Fibroblast of lung (primary cell): ENCODE measurements around the gene SBNO2. TPM values are rescaled to one million over a fixed set of nuclear protein-coding genes. Genes with fewer than 3 reads are reported as not detected.

ENCODE experiments used
- DNase-seq, 2 donors: peaks; one replicate each; pipeline versions ENCODE4 v3.0.0 to v3.0.0-alpha.2; 2010; ENCODE audit warnings: low read depth in 2 of 2
- H2AFZ ChIP-seq: 2 replicates; pipeline ENCODE4 v1.5.1; 2012; ENCODE audit warnings: low read length, control low read depth, inconsistent platforms
- H3K27ac ChIP-seq: 2 replicates; pipeline ENCODE4 v1.5.1; 2011; ENCODE audit warnings: low read length, control low read depth; ENCODE audit not compliant: insufficient read depth
- H3K27me3 ChIP-seq: 2 replicates; pipeline ENCODE4 v1.5.1; 2011; ENCODE audit warnings: mild to moderate bottlenecking, low read length; ENCODE audit not compliant: control insufficient read depth, insufficient read depth
- H3K36me3 ChIP-seq: 2 replicates; pipeline ENCODE4 v1.5.1; 2011; ENCODE audit warnings: low read length; ENCODE audit not compliant: control insufficient read depth, insufficient read depth
- H3K4me1 ChIP-seq: 2 replicates; pipeline ENCODE4 v1.5.1; 2011; ENCODE audit warnings: low read length; ENCODE audit not compliant: control insufficient read depth, insufficient read depth; ENCODE audit errors: extremely low read depth
- H3K4me2 ChIP-seq: 2 replicates; pipeline ENCODE4 v1.5.1; 2011; ENCODE audit warnings: low read length, control low read depth; ENCODE audit not compliant: insufficient read depth; ENCODE audit errors: extremely low read depth
- H3K4me3 ChIP-seq, 4 experiments: fragments of 200-600 bp in 1 of 4; sonication (generic) in 1 of 4; replicated peaks in 1 of 4; 2 replicates each; pipeline ENCODE4 v1.5.1; 2011 to 2016; ENCODE audit warnings: low read length in 4 of 4, low read depth in 3 of 4, mild to moderate bottlenecking in 3 of 4, control low read depth in 2 of 4, inconsistent platforms in 1 of 4, mixed read lengths in 1 of 4; ENCODE audit not compliant: insufficient read depth in 1 of 4; ENCODE audit errors: control extremely low read depth in 1 of 4
- H3K79me2 ChIP-seq: 2 replicates; pipeline ENCODE4 v1.5.1; 2012; ENCODE audit warnings: mild to moderate bottlenecking, low read length, inconsistent platforms; ENCODE audit not compliant: control insufficient read depth, insufficient read depth
- H3K9ac ChIP-seq: 2 replicates; pipeline ENCODE4 v1.5.1; 2011; ENCODE audit warnings: mild to moderate bottlenecking, low read length, control low read depth; ENCODE audit not compliant: insufficient read depth
- H3K9me3 ChIP-seq: 2 replicates; pipeline ENCODE4 v1.5.1; 2012; ENCODE audit warnings: low read depth, low read length; ENCODE audit not compliant: control insufficient read depth, insufficient read depth
- H4K20me1 ChIP-seq: 2 replicates; pipeline ENCODE4 v1.5.1; 2011; ENCODE audit warnings: low read length; ENCODE audit not compliant: control insufficient read depth, insufficient read depth; ENCODE audit errors: extremely low read depth
- CTCF ChIP-seq, 2 donors: IDR thresholded peaks in 1 of 2; conservative IDR thresholded peaks in 1 of 2; 1 replicate in 1 of 2; 2 replicates in 1 of 2; pipeline ENCODE4 v1.5.1; 2011 to 2012; ENCODE audit warnings: low read length in 2 of 2, control low read depth in 1 of 2, inconsistent platforms in 1 of 2, low read depth in 1 of 2, mild to moderate bottlenecking in 1 of 2
- EZH2 ChIP-seq: IDR thresholded peaks from 2 replicates; pipeline ENCODE4 v1.5.1; 2012; ENCODE audit warnings: low read length, control low read depth, mild to moderate bottlenecking; ENCODE audit errors: missing control alignments
- polyA plus RNA-seq, 2 donors: library from polyadenylated mRNA; depleted of rRNA in 1 of 2; stranded (reverse) in 1 of 2; unstranded in 1 of 2; fragments of >200 nt; gene quantifications; 2 replicates each; pipeline ENCODE4 v1.2.1, GENCODE V29; 2011 to 2012; ENCODE audit warnings: missing spikeins in 1 of 2
- total RNA-seq: library from RNA; depleted of rRNA; stranded (reverse); fragments of >200 nt; gene quantifications from 2 replicates; pipeline ENCODE4 v1.2.1, GENCODE V29; 2014

The SBNO2 gene
- total and polyA plus RNA-seq, 2 donors (not counting 1 experiment from before 2014, with no cell fraction given) = 12.6 to 55.8 TPM

GRCh38 chr19:1103132-1103707 lies 70.8 kb downstream of the SBNO2 start:
- H3K36me3 ChIP-seq = peaks cover 24% of the 10 kb centered on the region
- no peaks in the 10 kb centered on the region for H4K20me1 ChIP-seq
- peak overlapping the region in 3 of 4 experiments; percentile 12 to 31 (median 26) for H3K4me3 ChIP-seq
- no peak for DNase-seq
- H3K79me2 ChIP-seq = peaks cover 15% of the 10 kb centered on the region
- peak overlapping the region; percentile 75 for H3K4me2 ChIP-seq
- no peak overlapping the region for H2AFZ ChIP-seq
- no peak overlapping the region for H3K9ac ChIP-seq
- H3K27me3 ChIP-seq = no peaks in the 10 kb centered on the region
- TF ChIP-seq EZH2 = no peak
- no peak for TF ChIP-seq CTCF (conservative IDR thresholded peaks at IDR 0.05 in 1 of 2, IDR thresholded peaks at IDR 0.05 in 1 of 2; ENCODE audit: low read depth in 1 of 2, low read length in 2 of 2)
- peak overlapping the region; percentile 82 for H3K27ac ChIP-seq
- H3K4me1 ChIP-seq = peaks cover 20% of the 10 kb centered on the region
- no peaks in the 10 kb centered on the region for H3K9me3 ChIP-seq

GRCh38 chr19:1102407-1103131 lies 71.5 kb downstream of the SBNO2 start:
- TF ChIP-seq CTCF (conservative IDR thresholded peaks at IDR 0.05 in 1 of 2, IDR thresholded peaks at IDR 0.05 in 1 of 2; ENCODE audit: low read depth in 1 of 2, low read length in 2 of 2) = no peak
- TF ChIP-seq EZH2 = no peak
- H2AFZ ChIP-seq = no peak overlapping the region
- DNase-seq = peak; percentile 100
- peaks cover 21% of the 10 kb centered on the region for H3K36me3 ChIP-seq
- H3K4me1 ChIP-seq = peaks cover 20% of the 10 kb centered on the region
- no peaks in the 10 kb centered on the region for H3K9me3 ChIP-seq
- H3K4me2 ChIP-seq = peak overlapping the region; percentile 69
- peaks cover 15% of the 10 kb centered on the region for H3K79me2 ChIP-seq
- peak overlapping the region in 1 of 4 experiments; percentile 27 for H3K4me3 ChIP-seq
- H4K20me1 ChIP-seq = no peaks in the 10 kb centered on the region
- no peaks in the 10 kb centered on the region for H3K27me3 ChIP-seq
- H3K9ac ChIP-seq = no peak overlapping the region
- peak overlapping the region; percentile 82 for H3K27ac ChIP-seq

- Histone ChIP-seq H3K9ac (no peak overlapping the region), H3K27me3 (no peaks in the 10 kb centered on the region), H3K79me2 (peaks cover 13% of the 10 kb centered on the region), H3K9me3 (no peaks in the 10 kb centered on the region), H3K4me2 (no peak overlapping the region), H3K27ac (peak overlapping the region; percentile 78), H3K36me3 (peaks cover 10% of the 10 kb centered on the region), H3K4me1 (peaks cover 20% of the 10 kb centered on the region), H3K4me3 (no peak overlapping the region), H2AFZ (no peak overlapping the region), H4K20me1 (no peaks in the 10 kb centered on the region)
- TF ChIP-seq EZH2 = no peak
- no peak for DNase-seq
Observed at GRCh38 chr19:1101337-1101698, 72.8 kb downstream of the SBNO2 start.
